ENCODE data around the gene TPPP2.
"Not testable (repeated sequence)": the region's sequence is repeated elsewhere in the genome, so short reads cannot be mapped to it uniquely, and the experiment has no call there.

Gene TPPP2

GRCh38 chr14:21038441-21039422 is 8.7 kb downstream of the TPPP2 start:
- no peak for DNase-seq (ENCODE audit: low read depth)

- no peak for DNase-seq (ENCODE audit: low read depth)
Observed at GRCh38 chr14:21039585-21040369, 9.8 kb downstream of the TPPP2 start.

GRCh38 chr14:21040370-21040925 is 10.4 kb downstream of the TPPP2 start:
- no peak for DNase-seq (ENCODE audit: low read depth)

- DNase-seq (ENCODE audit: low read depth): not testable (repeated sequence)
Observed at GRCh38 chr14:21040941-21041340, 10.9 kb downstream of the TPPP2 start.

GRCh38 chr14:21041676-21042433 is 11.8 kb downstream of the TPPP2 start, which contains the start of gene RNASE7:
TSS of gene RNASE7 (plus strand) at chr14:21042362. CDS start at chr14:21042993, 631 bp downstream.
- no peak for DNase-seq (ENCODE audit: low read depth)

- no peak for DNase-seq (ENCODE audit: low read depth)
Observed at GRCh38 chr14:21042918-21043317, 12.9 kb downstream of the TPPP2 start.

- no peak for DNase-seq (ENCODE audit: low read depth)
Observed at GRCh38 chr14:21043387-21043973, 13.5 kb downstream of the TPPP2 start.

GRCh38 chr14:21043974-21044618 is 14.1 kb downstream of the TPPP2 start:
- DNase-seq (ENCODE audit: low read depth): no peak

- DNase-seq (ENCODE audit: low read depth): no peak
Observed at GRCh38 chr14:21047378-21047781, 17.4 kb downstream of the TPPP2 start.

- no peak for DNase-seq (ENCODE audit: low read depth)
Observed at GRCh38 chr14:21048638-21049037, 18.6 kb downstream of the TPPP2 start.

GRCh38 chr14:21049271-21049673 is 19.3 kb downstream of the TPPP2 start:
- no peak for DNase-seq (ENCODE audit: low read depth)

- DNase-seq (ENCODE audit: low read depth): no peak
Observed at GRCh38 chr14:21050597-21050996, 20.6 kb downstream of the TPPP2 start.

GRCh38 chr14:21053184-21054122 is 23.4 kb downstream of the TPPP2 start:
- no peak for DNase-seq (ENCODE audit: low read depth)

- DNase-seq (ENCODE audit: low read depth): no peak
Observed at GRCh38 chr14:21054123-21054767, 24.2 kb downstream of the TPPP2 start.

- no peak for DNase-seq (ENCODE audit: low read depth)
Observed at GRCh38 chr14:21054768-21055145, 24.7 kb downstream of the TPPP2 start.

GRCh38 chr14:21055432-21056117 is 25.6 kb downstream of the TPPP2 start:
- no peak for DNase-seq (ENCODE audit: low read depth)

GRCh38 chr14:21056520-21057163 is 26.6 kb downstream of the TPPP2 start:
- DNase-seq (ENCODE audit: low read depth): no peak
